ENCODE measurements around the gene NRXN3.
"Not testable (repeated sequence)": the region's sequence is repeated elsewhere in the genome, so short reads cannot be mapped to it uniquely, and the experiment has no call there.

The NRXN3 gene

DNA sequence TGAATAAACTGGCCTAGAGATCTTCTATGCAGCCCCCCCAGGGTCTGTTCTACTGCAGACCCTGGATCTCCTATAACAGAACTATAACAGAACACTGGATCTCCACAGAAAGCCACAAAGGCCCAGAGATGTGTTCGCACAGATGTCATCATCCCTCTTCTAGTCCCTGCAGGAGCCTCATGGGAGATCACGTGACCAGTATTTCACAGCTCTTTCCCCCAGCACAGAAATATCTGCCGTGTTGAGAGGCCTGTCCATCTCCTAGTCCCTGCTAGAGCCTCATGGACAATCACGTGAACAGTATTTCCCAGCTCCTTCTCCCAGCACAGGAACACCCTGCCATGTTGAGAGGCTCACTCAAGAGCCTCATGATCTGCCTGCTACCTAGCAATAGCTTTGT is 331.7 kb downstream of the NRXN3 start:
- no peak for DNase-seq

DNA sequence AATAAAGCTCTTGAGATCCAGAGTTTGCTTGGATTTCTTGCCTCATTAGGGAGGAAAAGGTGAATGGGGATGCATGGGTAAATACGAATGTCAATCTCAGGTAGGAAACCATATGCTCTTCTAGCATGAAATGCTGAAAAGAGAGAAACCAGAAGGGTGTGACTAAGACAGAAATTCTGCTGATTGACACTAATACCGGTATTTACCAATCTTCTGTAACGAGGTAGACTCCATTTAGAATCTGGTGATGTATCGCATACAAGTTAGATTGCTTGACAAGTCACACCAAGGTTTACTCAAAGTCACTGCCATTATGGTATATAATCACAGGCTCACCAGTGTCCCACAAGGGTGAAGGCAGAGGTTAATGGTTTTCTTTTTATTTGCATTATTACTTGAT is 337.9 kb downstream of the NRXN3 start:
- no peak for DNase-seq

DNA sequence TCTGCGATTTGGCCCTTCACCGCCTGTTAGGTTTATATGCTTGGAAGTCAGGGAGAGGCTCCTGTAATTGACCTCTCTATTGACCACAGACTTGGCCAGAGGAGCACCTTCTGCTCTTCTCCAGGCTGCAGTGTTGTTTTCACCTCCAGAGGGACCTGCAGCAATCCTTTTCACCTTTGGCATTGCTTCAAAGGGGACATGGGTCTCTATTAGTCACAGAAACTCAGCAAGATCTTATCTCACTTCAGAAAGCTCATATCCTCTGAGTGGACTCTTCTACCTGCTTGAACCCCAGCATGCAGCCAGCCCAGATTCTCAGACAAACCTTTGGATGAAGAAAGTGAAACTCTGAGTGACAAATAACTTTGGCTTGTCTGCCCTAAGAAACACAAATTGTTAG is 339.3 kb downstream of the NRXN3 start:
- no peak for DNase-seq

DNA sequence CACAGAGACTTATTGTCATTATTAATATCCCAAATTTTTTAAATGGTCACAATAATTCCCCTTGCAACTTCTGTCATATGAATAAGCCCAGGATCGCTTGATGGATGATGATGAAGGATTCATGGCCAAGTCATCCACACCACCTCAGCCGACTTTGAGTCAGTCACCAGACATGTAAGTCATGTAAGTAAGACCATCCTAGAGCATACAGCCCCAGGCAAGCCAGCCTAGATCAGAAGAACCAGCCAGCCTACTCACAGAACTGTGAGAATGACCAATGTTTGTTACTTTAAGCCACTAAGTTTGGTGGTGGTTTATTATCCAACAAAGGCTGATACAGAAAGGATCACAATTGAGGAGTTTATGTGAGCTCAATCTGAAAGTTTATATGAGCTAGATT is 341.8 kb downstream of the NRXN3 start:
- no peak for DNase-seq

DNA sequence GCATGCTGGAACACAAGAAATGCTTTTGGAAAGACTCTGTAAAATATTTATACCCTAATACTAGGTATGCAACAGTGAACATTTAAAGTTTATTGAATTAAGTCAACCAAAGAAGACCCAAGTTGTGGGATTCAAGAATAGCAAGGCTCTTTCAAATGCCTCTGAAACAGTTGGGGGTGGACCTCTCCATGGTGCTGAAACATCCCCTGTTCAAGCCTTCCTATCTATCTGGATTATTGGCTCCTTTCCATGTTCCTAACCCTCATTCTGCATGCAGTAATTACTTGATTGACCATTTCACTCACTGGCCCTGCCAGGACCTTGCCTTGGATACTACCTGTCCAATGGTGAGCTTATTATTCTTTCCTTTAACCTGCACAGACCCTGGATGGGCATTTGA is 349.7 kb downstream of the NRXN3 start:
- DNase-seq: peak in 1 of 2 experiments; percentile 0

DNA sequence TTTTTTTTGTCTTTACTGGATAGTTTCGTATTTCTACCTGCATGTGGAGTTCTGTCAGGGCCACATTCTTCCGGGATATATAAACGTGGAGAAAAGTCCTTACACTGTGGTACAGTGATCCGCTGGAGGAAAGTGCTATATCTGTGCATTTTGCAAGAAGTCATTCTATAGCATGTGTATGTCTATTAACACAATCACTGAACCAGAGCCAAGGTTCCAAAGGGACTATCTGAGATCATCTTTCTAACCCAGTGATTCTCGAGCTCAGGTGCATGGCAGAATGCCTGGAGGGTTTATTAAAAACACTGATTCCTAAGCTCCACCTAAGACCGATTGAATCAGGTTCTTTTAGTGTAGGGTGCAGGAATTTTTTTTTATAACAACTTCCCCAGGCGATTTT is 354.0 kb downstream of the NRXN3 start:
- no peak for DNase-seq

DNA sequence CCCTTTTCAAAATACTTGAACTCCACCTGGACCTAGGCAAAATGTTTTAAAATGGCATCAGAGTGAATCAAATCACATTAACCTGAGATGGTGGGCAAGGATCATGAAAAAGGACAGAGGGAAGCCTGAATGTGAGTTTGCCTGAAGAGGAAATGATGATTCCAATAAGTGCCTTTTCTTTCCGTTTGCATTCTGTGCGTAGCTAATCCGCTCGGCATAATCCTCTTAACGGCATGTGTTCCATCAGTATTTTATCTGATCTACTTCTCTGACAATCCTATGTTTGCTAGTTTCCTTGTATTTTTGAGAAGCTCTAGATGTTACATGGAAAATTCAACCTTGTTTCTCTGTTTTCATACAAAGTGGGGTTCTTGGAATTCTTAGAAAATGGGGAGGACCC is 354.6 kb downstream of the NRXN3 start:
- DNase-seq: no peak

DNA sequence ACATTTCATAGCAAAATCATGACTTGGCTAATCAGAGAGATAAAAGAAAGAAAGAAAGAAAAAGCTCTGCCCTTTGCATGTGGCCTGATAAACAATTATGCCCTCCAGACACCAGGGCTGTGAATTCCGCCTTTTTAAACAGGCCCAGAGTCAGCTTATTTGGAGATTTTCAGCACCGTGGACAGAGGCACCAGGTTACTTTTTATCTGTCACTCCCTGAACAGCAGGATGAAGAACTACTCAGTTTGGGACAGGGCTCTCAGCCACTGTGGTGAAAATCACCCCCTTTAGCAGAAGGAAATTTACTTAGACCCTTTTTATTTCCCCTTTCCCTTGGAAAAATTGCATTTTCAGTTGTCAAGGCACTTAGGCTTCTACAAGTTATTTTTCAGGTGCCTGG is 359.9 kb downstream of the NRXN3 start:
- DNase-seq: no peak

DNA sequence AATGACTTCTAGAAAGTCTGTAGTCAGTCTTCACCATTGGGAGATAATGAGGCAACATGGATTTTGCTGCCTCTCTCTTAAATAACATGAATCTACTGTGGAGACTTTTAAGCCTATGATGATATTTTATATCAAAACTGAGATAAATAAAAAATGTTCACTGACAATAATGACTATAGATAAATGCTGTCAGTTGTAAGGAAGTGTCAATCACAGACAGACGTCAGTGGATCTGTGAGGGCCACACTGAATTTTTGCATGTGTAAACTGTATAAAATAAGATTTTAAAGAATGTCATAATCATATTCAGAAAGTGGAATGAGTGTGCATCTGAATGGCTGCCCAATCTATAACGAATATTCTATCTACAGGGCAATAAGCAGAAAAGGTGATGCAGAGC is 364.0 kb downstream of the NRXN3 start:
- DNase-seq: no peak

DNA sequence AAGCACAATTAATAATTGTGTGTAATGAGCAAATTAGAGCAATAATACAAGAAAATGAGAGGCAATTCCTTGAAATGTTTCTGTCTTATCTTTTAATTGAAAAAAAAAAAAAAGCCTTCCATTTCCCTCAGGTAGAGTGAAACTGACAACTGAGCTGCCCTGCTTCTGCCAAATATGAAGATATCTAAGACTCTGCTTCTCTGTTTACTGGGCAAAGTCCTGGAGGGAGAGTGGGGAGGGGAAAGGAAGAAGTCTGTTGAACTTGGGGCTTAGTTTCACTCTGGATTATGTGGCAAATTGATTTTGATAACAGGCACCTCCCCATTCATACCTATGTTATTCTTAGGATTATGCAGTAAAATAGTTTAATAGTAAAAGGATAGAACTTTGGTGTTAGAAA is 364.9 kb downstream of the NRXN3 start:
- no peak for DNase-seq

DNA sequence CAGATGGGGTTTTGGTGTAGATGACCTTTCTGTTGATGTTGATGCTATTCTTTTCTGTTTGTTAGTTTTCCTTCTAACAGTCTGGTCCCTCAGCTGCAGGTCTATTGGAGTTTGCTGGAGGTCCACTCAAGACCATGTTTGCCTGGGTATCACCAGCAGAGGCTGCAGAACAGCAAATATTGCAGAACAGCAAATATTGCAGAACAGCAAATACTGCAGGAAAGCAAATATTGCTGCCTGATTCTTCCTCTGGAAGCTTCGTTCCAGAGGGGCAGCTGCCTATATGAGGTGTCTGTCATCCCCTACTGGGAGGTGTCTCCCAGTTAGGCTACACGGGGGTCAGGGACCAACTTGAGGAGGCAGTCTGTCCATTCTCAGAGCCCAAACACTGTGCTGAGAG is 371.6 kb downstream of the NRXN3 start:
- not testable (repeated sequence) for DNase-seq

DNA sequence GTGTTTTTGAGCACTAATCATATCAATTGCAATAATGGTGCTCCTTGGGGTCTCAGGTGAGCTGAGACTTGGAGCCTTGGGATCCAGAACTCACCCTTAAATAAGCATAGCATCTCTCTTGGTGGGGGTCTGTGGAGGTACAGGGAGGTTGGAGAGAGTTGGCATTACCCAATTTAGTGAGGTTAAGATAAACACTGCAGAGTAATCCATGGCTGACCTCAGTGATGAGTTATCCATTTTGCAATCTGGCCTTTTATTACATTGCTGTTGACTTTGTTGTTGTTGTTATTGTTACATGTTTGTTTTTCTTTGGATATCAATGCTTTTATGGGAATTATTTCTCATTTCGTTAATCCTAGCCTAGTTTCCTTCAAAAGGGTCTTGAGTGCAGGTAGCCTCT is 373.3 kb downstream of the NRXN3 start:
- no peak for DNase-seq

DNA sequence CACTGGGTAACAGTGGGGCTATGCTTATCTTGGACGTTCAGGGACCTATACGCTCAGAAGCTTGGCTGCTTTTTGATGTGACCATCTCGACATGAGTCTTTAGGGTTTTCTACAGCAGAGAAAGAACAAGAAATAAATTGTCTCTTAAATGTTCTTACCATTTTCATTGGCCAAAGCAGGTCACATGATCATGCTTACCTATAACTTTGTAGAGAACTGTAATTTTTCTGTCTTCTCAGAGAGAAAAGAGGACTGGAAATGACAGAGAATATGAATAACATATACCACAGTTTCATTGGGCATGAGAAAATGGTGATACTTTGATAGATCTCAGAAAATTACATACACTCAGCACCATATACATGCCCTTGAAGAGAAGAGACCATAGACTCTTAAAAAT is 390.9 kb downstream of the NRXN3 start:
- no peak for DNase-seq

DNA sequence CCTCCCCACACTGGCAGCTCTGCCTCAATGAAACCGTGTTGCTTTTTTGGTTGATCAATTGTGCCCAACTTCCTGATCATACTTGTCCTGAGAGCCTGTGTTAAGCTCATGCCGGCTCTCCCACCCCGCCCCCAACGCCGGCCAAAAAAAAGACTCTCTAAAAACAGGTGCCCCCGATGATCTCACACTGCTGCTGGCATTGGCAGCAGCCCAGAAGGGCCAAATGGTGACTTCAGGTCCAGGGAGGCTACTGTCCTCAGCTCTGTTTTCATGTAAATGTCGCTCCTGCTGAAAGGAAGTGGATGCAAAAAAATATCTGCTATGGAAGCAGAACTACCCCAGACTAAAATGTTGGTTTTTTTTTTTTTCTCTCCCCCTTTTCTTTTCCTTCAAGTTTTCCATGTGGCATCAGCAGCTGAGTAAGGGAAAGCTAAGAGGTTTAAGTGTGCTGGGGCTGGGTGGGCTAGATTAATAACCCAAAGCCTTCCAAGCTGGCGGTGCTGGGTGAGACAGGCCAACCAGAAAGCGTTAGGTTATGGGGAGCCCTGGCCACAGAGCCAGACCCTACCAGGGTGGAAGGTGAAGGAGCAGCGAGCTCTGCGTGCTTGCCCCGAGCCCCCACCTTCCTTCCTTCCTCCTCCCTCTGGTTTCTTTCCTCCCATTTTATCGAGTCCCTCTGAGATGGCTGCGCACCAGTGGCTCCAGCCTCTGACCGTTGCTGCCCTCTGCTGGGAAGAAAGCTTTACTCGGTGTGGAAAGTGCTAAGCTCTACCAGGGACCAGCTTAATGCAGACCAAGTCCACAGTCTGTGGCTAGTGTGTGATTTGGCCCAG is 396.1 kb downstream of the NRXN3 start:
- DNase-seq: peak; percentile 37 to 51

DNA sequence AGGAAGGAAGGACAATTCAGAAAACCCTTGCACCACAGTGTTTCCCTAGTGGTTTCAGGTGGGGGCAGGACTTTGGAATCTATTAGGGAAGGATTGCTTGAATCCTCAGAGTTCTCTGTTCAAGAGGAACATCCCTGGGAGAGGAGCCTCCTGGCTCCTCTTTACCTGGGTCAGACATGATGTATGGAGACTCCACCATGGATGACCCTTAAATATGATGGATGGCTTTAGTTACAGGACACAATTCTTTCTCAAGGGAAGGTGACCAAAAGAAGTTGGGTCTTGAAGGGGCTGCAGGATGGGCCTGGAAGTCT is 396.6 kb downstream of the NRXN3 start:
- DNase-seq: no peak

DNA sequence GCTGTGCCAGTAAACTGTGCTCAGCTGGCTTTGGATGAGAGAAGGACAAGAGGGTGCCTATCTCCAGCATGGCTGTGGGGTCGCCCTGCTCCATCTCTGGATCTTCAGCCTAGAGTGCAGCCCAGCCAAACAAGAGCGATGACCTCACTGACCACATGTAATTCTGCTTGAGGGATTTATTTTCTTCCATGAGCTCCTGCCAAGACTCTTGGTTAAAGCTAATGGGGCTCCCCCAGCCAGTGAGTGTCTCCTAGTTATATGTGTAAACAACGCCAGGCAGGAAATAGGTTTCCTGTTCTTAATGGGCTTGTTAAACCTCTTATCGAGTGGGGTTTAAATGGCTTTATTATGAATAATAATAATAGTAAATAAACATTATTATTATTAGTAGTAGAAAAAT is 397.2 kb downstream of the NRXN3 start:
- no peak for DNase-seq

DNA sequence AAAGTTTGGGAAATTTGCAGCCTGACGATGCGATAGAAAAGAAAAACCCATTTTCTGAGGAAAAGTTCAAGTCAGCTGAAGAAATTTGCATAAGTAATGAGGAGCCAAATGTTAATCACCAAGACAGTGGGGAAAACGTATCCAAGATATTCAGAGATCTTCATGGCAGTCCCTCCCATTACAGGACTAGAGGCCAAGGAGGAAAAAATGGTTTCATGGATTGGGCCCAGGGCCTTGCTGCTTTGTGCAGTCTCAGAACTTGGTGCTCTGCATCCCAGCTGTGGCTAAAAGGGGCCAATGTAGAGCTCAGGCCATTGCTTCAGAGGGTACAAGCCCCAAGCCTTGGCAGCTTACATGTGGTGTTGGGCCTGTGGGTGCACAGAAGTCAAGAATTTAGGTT is 403.6 kb downstream of the NRXN3 start:
- not testable (repeated sequence) for DNase-seq

DNA sequence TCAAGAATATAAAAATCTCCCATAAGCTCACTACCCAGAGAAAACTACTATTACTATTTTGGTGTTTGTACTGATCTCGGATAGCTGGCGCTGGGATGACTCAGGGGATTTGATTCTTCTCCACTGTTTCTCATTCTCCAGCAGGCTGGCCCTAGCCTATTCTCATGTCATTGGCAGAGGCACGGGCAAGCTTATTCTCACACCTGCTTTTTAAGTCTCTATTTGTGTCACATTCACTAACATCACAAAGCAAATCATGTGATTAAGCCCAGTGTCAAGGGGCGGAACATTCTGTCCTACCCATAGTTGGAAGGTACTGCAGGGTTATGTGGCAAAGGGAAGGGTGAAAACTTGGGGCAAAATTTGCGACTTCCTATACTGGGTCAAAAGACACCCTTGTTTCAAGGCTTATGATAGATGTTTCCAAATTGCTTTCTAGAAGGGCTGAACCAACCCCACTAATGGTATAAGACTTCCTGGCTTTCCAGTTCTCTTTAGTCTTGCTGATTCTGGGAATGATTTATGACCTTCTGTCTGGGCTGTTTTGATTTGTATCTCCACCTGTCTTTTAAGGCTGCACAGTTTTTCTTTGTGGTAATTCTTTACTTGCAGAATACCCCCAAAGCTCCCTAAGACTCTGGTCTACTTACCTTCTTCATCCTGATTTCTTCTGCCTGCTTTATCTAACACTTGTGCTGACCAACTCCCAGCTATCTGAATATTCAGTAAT is 406.4 kb downstream of the NRXN3 start:
- no peak for DNase-seq

DNA sequence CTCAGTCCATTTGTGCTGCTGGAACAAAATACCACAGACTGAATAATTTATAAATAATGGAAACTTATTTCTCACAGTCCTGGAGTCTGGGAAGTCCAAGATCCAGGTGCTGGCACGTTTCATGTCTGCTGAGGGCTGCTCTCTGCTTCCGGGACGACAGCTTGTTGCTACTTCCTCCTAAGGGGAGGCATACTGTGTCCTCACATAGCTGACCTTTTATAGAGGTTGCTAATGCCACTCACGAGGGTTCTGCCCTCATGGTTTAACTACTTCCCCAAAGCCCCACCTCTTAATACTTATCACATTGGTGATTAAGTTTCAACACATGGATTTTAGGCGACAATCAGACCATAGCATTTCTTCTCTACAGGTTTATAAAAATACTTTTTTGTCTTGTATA is 411.1 kb downstream of the NRXN3 start:
- no peak for DNase-seq

DNA sequence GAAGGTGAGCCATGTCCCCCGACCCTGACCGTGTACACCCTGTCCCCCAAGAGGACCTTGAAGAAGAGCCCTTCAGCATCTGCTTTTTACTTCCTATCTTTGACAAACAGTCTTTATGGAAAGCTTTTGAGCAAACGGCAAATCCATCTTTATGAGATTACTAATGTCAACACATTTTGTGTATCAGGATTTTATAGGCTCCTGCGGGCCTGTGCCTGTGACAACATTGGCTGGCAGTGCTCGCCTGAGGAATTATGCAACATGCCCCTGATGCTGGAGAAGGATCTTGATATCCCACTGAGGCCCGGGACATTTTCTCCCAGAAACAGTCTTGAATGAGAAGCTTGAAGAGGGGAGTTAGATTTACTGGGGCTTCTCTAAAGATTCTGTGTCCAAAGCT is 416.5 kb downstream of the NRXN3 start:
- DNase-seq: no peak

DNA sequence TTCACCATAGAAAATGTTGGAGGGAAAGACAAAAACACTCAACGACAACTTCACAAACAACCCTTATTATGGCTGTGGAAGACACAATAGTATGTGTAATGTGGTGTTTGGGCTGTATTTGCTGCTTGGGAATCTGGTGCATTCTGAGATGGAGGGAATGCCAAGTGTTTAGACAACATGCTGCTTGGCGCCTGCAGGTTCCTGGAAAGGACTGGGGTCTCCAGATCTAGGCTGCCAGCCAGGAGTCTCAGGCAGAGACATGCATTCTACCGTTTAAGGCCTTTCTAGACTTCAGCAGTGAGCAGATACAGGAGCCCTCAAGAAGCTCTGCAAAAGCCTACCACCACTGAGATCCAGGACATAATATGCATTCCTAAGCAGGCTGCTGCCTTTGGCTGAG is 418.7 kb downstream of the NRXN3 start:
- DNase-seq: no peak

DNA sequence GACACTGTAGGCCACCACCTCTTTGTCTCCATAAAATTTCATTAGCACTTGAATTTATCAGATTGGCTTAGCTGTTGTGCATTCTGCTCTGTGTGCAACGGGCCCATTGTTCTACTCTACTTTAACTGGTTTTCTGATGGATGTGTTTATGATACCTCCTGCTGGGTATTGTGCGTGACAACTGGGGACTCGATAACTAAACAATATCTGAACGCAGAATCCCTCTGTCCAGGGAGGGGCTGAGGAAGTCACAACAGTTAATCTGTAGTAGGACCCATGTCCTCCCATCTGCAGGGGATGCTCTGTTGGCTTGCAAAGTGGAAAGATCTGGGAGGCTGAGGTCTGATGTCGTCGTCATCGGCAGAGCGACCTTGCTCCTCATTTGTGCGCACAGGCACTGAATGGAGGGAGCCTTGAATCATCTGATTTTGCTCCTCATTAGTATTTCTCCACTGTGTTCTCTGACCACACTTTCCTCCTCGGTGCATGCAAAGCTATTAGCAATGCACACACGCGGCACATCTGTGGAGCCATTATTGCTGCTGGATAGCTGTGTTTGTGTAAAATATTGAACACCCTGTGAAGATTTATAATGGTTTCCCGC is 422.5 kb downstream of the NRXN3 start:
- no peak for DNase-seq

DNA sequence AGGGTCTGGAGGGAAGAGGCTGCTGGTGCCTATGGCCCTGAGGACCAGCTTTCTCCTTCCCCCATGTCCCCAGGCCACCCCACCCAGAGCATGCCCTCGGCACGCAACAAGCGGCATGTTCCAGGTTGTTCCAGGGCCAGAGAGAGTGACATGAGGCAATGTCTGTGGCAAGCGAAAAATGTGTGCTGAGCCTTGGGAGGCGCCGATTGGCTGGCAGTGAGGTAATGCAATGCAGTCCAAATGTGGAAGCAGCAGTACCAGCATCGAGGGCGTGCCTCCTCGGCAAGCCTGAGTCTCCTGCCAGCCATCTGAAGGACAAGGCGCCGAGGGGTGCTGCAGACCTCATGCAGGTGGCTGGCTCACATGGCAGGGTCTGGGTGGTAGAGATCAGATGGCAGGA is 423.8 kb downstream of the NRXN3 start:
- DNase-seq: no peak

DNA sequence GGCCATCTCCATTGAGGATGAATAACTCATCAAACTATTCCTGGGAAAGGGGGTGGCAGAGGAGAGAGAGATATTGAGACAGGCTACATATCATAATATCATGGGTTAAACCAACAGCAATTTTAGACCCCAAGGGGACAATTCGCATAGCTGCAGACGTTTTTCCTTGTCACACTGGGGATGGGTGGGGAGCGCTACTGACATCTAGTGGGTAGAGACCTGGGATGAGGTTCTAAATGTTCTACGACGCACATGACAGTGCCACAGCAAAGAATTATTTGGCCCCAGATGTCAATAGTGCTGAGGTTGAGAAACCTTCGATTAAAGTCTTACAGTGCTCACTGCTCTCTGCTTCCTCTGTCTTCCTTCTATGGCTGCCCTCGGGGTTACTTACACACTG is 425.6 kb downstream of the NRXN3 start:
- no peak for DNase-seq
